Subcutaneous preadipocyte (primary cell): Measurements from ENCODE around the gene CSDE1. TPM values are rescaled to one million over a fixed set of nuclear protein-coding genes. Genes with fewer than 3 reads are reported as not detected.

Experiments
- small RNA-seq: library from RNA; depleted of rRNA; stranded (forward); fragments of <200 nt; gene quantifications from one replicate; pipeline ENCODE3, GENCODE V24; 2012
- total RNA-seq: library from RNA; depleted of rRNA; stranded (reverse); fragments of >200 nt; gene quantifications from 2 replicates; pipeline ENCODE4 v1.2.3, GENCODE V29; 2012

CSDE1 gene
- total RNA-seq, result 375 and 412 TPM in 2 replicates

GRCh38 chr1:114757455-114758255, at the start of gene CSDE1:
Gene CSDE1, minus strand, starts transcription at chr1:114757984. Its CDS starts 18,094 bp downstream, at chr1:114739890.

GRCh38 chr1:114780344-114781226, 22.8 kb upstream of the CSDE1 start, which contains the start of gene SIKE1:
Gene SIKE1, minus strand, starts transcription at chr1:114780685. Its CDS starts 78 bp downstream, at chr1:114780607.

GRCh38 chr1:114716304-114717170, 41.2 kb downstream of the CSDE1 start, which contains the start of gene NRAS:
Gene NRAS, minus strand, starts transcription at chr1:114716771. Its CDS starts 611 bp downstream, at chr1:114716160.

GRCh38 chr1:114695430-114696058, 62.2 kb downstream of the CSDE1 start, which contains the start of gene AMPD1:
Gene AMPD1, minus strand, starts transcription at chr1:114695546. Its CDS starts 75 bp downstream, at chr1:114695471.

GRCh38 chr1:114669562-114670082, 88.2 kb downstream of the CSDE1 start, which contains the start of gene DENND2C:
Gene DENND2C, minus strand, starts transcription at chr1:114670049. Its CDS starts 44,065 bp downstream, at chr1:114625984.

Small RNA genes within 50 kb of the gene (small RNA-seq; reads per million reads assigned to genes)
- gene RN7SL432P (not detected), gene RNY1P13 (not detected)

Other genes starting within 250 kb of the CSDE1 start
- 27.9 and 35.6 TPM in 2 replicates for gene TRIM33, start 246.8 kb downstream of the CSDE1 start, total RNA-seq
- 27.4 and 29.0 TPM in 2 replicates for gene BCAS2, start 176.4 kb downstream of the CSDE1 start, total RNA-seq
- 2.5 and 3.7 TPM in 2 replicates for gene DENND2C, start 87.9 kb downstream of the CSDE1 start, total RNA-seq
- gene AMPD1, start 62.4 kb downstream of the CSDE1 start, total RNA-seq, result not detected in 2 replicates
- gene NRAS, start 41.2 kb downstream of the CSDE1 start, total RNA-seq, result 56.6 and 87.2 TPM in 2 replicates
- 41.2 and 48.9 TPM in 2 replicates for gene SIKE1, start 22.7 kb upstream of the CSDE1 start, total RNA-seq
- gene SYCP1, start 96.9 kb upstream of the CSDE1 start, total RNA-seq, result not detected in 2 replicates